ENCODE results near the gene TMEM204. TPM values are rescaled to one million over a fixed set of nuclear protein-coding genes. Genes with fewer than 3 reads are reported as not detected.

TMEM204 gene
- polyA plus RNA-seq, 1 donor from 2014 or later, result not detected

- Histone ChIP-seq H3F3A (ENCODE audit: insufficient read depth, low read length, poor library complexity, severe bottlenecking) (no peaks in the 10 kb centered on the region), H3K27me3 (ENCODE audit: insufficient read depth, low read depth, low read length) (no peaks in the 10 kb centered on the region), H3K9me3 (ENCODE audit: low read length) (no peaks in the 10 kb centered on the region), H4K20me1 (ENCODE audit: insufficient read depth) (no peaks in the 10 kb centered on the region), H3K9me2 (ENCODE audit: insufficient read depth, low read length) (no peaks in the 10 kb centered on the region), H3K4me2 (ENCODE audit: low read length) (no peak overlapping the region), H3K27ac (ENCODE audit: low read length) (no peak overlapping the region), H2AFZ (ENCODE audit: low read depth, low read length) (no peak overlapping the region), H3K9ac (ENCODE audit: low read length) (no peak overlapping the region), H3K4me3 (ENCODE audit: low read length) (no peak overlapping the region), H3K36me3 (ENCODE audit: insufficient read depth, low read length) (no peaks in the 10 kb centered on the region), H3K79me2 (replicated peaks; ENCODE audit: insufficient read depth, low read length) (no peaks in the 10 kb centered on the region)
- TF ChIP-seq EZH2 (IDR thresholded peaks at IDR 0.05; ENCODE audit: borderline replicate concordance, insufficient read depth, low read length, poor library complexity, severe bottlenecking) (no peak), SMC3 (conservative IDR thresholded peaks at IDR 0.05; ENCODE audit: poor library complexity) (no peak), MXI1 (conservative IDR thresholded peaks at IDR 0.05; ENCODE audit: poor library complexity, severe bottlenecking) (no peak), TAF1 (IDR thresholded peaks at IDR 0.05; ENCODE audit: low read depth) (no peak), REST (IDR thresholded peaks at IDR 0.05; ENCODE audit: borderline replicate concordance) (no peak), POLR2AphosphoS5 (IDR thresholded peaks at IDR 0.05) (no peak), RAD21 (conservative IDR thresholded peaks at IDR 0.05) (no peak), EP300 (conservative IDR thresholded peaks at IDR 0.05; ENCODE audit: poor library complexity, severe bottlenecking) (no peak)
- TF ChIP-seq, protein P1, sequence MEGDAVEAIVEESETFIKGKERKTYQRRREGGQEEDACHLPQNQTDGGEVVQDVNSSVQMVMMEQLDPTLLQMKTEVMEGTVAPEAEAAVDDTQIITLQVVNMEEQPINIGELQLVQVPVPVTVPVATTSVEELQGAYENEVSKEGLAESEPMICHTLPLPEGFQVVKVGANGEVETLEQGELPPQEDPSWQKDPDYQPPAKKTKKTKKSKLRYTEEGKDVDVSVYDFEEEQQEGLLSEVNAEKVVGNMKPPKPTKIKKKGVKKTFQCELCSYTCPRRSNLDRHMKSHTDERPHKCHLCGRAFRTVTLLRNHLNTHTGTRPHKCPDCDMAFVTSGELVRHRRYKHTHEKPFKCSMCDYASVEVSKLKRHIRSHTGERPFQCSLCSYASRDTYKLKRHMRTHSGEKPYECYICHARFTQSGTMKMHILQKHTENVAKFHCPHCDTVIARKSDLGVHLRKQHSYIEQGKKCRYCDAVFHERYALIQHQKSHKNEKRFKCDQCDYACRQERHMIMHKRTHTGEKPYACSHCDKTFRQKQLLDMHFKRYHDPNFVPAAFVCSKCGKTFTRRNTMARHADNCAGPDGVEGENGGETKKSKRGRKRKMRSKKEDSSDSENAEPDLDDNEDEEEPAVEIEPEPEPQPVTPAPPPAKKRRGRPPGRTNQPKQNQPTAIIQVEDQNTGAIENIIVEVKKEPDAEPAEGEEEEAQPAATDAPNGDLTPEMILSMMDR (IDR thresholded peaks at IDR 0.05; ENCODE audit: poor library complexity, severe bottlenecking), result no peak
Observed at GRCh38 chr16:1495889-1496262, 37.6 kb upstream of the TMEM204 start.

DNA sequence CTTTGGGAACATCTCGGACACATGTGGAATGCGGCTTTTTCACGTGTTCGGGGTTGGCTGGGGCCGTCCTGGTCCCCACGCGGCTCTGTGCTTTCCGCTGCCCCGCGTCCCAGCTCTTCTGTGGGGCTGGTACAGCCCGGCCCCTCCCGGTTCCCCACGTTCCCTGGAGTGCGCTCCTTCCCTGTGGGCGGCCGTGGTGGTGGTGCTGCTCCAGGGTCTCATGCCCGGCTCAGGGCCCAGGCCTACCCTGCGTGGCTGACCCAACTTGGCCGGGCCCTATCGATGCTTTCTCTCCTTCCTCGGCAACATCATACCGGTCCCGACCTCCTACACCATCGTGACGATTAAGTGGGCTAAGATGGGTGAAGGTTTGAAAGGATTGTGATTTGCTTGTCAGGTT, 37.0 kb upstream of the TMEM204 start:
- H4K20me1 ChIP-seq (ENCODE audit: insufficient read depth), result no peaks in the 10 kb centered on the region
- H3K27me3 ChIP-seq (ENCODE audit: insufficient read depth, low read depth, low read length), result no peaks in the 10 kb centered on the region
- H3K9me3 ChIP-seq (ENCODE audit: low read length), result no peaks in the 10 kb centered on the region
- H3F3A ChIP-seq (ENCODE audit: insufficient read depth, low read length, poor library complexity, severe bottlenecking), result no peaks in the 10 kb centered on the region
- no peak overlapping the region for H2AFZ ChIP-seq (ENCODE audit: low read depth, low read length)
- H3K4me2 ChIP-seq (ENCODE audit: low read length), result no peak overlapping the region
- no peaks in the 10 kb centered on the region for H3K79me2 ChIP-seq (replicated peaks; ENCODE audit: insufficient read depth, low read length)
- TF ChIP-seq POLR2AphosphoS5 (IDR thresholded peaks at IDR 0.05) (no peak), RAD21 (conservative IDR thresholded peaks at IDR 0.05) (no peak), REST (IDR thresholded peaks at IDR 0.05; ENCODE audit: borderline replicate concordance) (no peak), MXI1 (conservative IDR thresholded peaks at IDR 0.05; ENCODE audit: poor library complexity, severe bottlenecking) (no peak)
- H3K9ac ChIP-seq (ENCODE audit: low read length), result no peak overlapping the region
- H3K4me3 ChIP-seq (ENCODE audit: low read length), result no peak overlapping the region
- no peaks in the 10 kb centered on the region for H3K9me2 ChIP-seq (ENCODE audit: insufficient read depth, low read length)
- H3K36me3 ChIP-seq (ENCODE audit: insufficient read depth, low read length), result no peaks in the 10 kb centered on the region
- H3K27ac ChIP-seq (ENCODE audit: low read length), result no peak overlapping the region

Measured in neural cell (in vitro differentiated cells).